Lower leg skin (tissue), 3 donors: ENCODE data around the gene ZNF362.

Experiments used
- CTCF ChIP-seq, 3 donors: fragments of 450-650 bp; IDR thresholded peaks; one replicate each; pipeline ENCODE4 v1.5.1; 2016; ENCODE audit warnings: antibody characterized with exemption in 3 of 3, mild to moderate bottlenecking in 3 of 3, moderate library complexity in 2 of 3
- POLR2A ChIP-seq, 2 donors: fragments of 450-650 bp; IDR thresholded peaks; one replicate each; pipeline ENCODE4 v1.6.1; 2016 to 2017; ENCODE audit warnings: antibody characterized with exemption in 2 of 2, mild to moderate bottlenecking in 1 of 2, moderate library complexity in 1 of 2

- TF ChIP-seq CTCF (IDR thresholded peaks at IDR 0.05) (no peak), POLR2A (IDR thresholded peaks at IDR 0.05) (no peak)
Observed at GRCh38 chr1:33234131-33234530, 22.2 kb upstream of the ZNF362 start.
